Lower leg skin (tissue), 3 donors: ENCODE data around the gene PTPN7.

Source experiments
- CTCF ChIP-seq, 3 donors: fragments of 450-650 bp; IDR thresholded peaks; one replicate each; pipeline ENCODE4 v1.5.1; 2016; ENCODE audit warnings: antibody characterized with exemption in 3 of 3, mild to moderate bottlenecking in 3 of 3, moderate library complexity in 2 of 3
- POLR2A ChIP-seq, 2 donors: fragments of 450-650 bp; IDR thresholded peaks; one replicate each; pipeline ENCODE4 v1.6.1; 2016 to 2017; ENCODE audit warnings: antibody characterized with exemption in 2 of 2, mild to moderate bottlenecking in 1 of 2, moderate library complexity in 1 of 2

- TF ChIP-seq CTCF (IDR thresholded peaks at IDR 0.05), result no peak
- TF ChIP-seq POLR2A (IDR thresholded peaks at IDR 0.05), result no peak
Observed at GRCh38 chr1:202165267-202165941, 5.0 kb upstream of the PTPN7 start.
